B cell (primary cell): Measurements from ENCODE around the gene STX18. TPM values are rescaled to one million over a fixed set of nuclear protein-coding genes. Genes with fewer than 3 reads are reported as not detected.
A peak's percentile ranks its signal among the peaks of the same experiment; 100 is the strongest.

Experiments used
- ATAC-seq: fragments of 200-7000 bp; cut with Tn5 transposase; one replicate; pipeline ENCODE4 v1.10.0; 2021; ENCODE audit warnings: low read depth, mild to moderate bottlenecking, moderate number of reproducible peaks, moderate library complexity
- CTCF ChIA-PET: fragments of 350-600 bp; sonication (Branson Sonifier 250); formaldehyde crosslinking; loops from one replicate; lab custom pipeline; 2021; ENCODE audit warnings: antibody characterized with exemption, inconsistent platforms; lab: Charles Lee
- POLR2A ChIA-PET: fragments of 350-600 bp; sonication (Branson Sonifier 250); formaldehyde crosslinking; loops from one replicate; lab custom pipeline; 2021; ENCODE audit warnings: antibody characterized with exemption; lab: Charles Lee
- DNase-seq: peaks from one replicate; pipeline ENCODE4 v3.0.0; 2013
- H2AFZ ChIP-seq: 2 replicates; pipeline ENCODE4 v1.6.1; 2012; ENCODE audit warnings: mild to moderate bottlenecking, low read depth, low read length; ENCODE audit not compliant: insufficient read depth, poor library complexity, severe bottlenecking
- H3K27ac ChIP-seq, 2 donors: 1 replicate in 1 of 2; 2 replicates in 1 of 2; pipeline ENCODE4 v1.5.1; 2012 to 2013; ENCODE audit warnings: low read length in 2 of 2, mild to moderate bottlenecking in 2 of 2, moderate library complexity in 1 of 2
- H3K27me3 ChIP-seq, 4 experiments: fragments of 200-600 bp in 1 of 4; sonication (generic) in 1 of 4; replicated peaks in 1 of 4; 1 replicate in 2 of 4; 2 replicates in 2 of 4; pipeline versions ENCODE4 v1.6.1 to v1.7.0; 2013 to 2016; ENCODE audit warnings: low read length in 3 of 4, mild to moderate bottlenecking in 2 of 4, mixed read lengths in 1 of 4, moderate library complexity in 1 of 4; ENCODE audit not compliant: insufficient read depth in 4 of 4, control insufficient read depth in 3 of 4; ENCODE audit errors: control extremely low read depth in 1 of 4
- H3K36me3 ChIP-seq, 2 experiments: replicated peaks in 1 of 2; 1 replicate in 1 of 2; 2 replicates in 1 of 2; pipeline versions ENCODE4 v1.6.1 to v1.7.1; 2013; ENCODE audit warnings: low read length in 1 of 2; ENCODE audit not compliant: insufficient read depth in 2 of 2, control insufficient read depth in 1 of 2; ENCODE audit errors: control extremely low read depth in 1 of 2, extremely low read depth in 1 of 2
- H3K4me1 ChIP-seq, 2 donors: fragments of 200-600 bp in 1 of 2; sonication (generic) in 1 of 2; 1 replicate in 1 of 2; 2 replicates in 1 of 2; pipeline versions ENCODE4 v1.5.1 to v1.6.1; 2013 to 2017; ENCODE audit warnings: low read length in 2 of 2; ENCODE audit not compliant: control insufficient read depth in 2 of 2, insufficient read depth in 2 of 2
- H3K4me2 ChIP-seq: replicated peaks from 2 replicates; pipeline ENCODE3; 2012; ENCODE audit warnings: mild to moderate bottlenecking, low read depth, low read length; ENCODE audit not compliant: poor library complexity, severe bottlenecking
- H3K4me3 ChIP-seq, 5 experiments: fragments of 200-600 bp in 1 of 5; sonication (generic) in 1 of 5; 1 replicate in 3 of 5; 2 replicates in 2 of 5; pipeline versions ENCODE4 v1.5.1 to v1.7.0; 2011 to 2016; ENCODE audit warnings: low read length in 4 of 5, mild to moderate bottlenecking in 4 of 5, low read depth in 2 of 5, control low read depth in 1 of 5, moderate library complexity in 1 of 5; ENCODE audit not compliant: insufficient read depth in 1 of 5; ENCODE audit errors: control extremely low read depth in 1 of 5, extremely low read depth in 1 of 5
- H3K79me2 ChIP-seq: fragments of 200-600 bp; sonication (generic); one replicate; pipeline ENCODE4 v1.6.0; 2016; ENCODE audit warnings: low read length; ENCODE audit not compliant: control insufficient read depth, insufficient read depth
- H3K9ac ChIP-seq: fragments of 200-600 bp; sonication (generic); 2 replicates; pipeline ENCODE4 v1.6.1; 2017; ENCODE audit warnings: mild to moderate bottlenecking, low read length, moderate library complexity
- H3K9me3 ChIP-seq, 3 donors: one replicate each; pipeline versions ENCODE4 v1.6.1 to v1.7.1; 2013; ENCODE audit warnings: low read length in 2 of 3; ENCODE audit not compliant: control insufficient read depth in 2 of 3, insufficient read depth in 1 of 3; ENCODE audit errors: control extremely low read depth in 1 of 3
- H4K20me1 ChIP-seq: 2 replicates; pipeline ENCODE4 v1.6.0; 2012; ENCODE audit warnings: mild to moderate bottlenecking, low read length; ENCODE audit not compliant: insufficient read depth, control insufficient read depth, poor library complexity, severe bottlenecking
- H3K27ac Mint-ChIP-seq: one replicate; pipeline ENCODE4 v1.8.0; 2021; ENCODE audit warnings: mixed read lengths
- H3K27me3 Mint-ChIP-seq: one replicate; pipeline ENCODE4 v1.8.0; 2021; ENCODE audit warnings: mixed read lengths
- H3K4me1 Mint-ChIP-seq: one replicate; pipeline ENCODE4 v1.8.0; 2021; ENCODE audit warnings: mixed read lengths
- H3K4me3 Mint-ChIP-seq: one replicate; pipeline ENCODE4 v1.8.0; 2021; ENCODE audit warnings: mixed read lengths
- H3K9me3 Mint-ChIP-seq: one replicate; pipeline ENCODE4 v1.8.0; 2022; ENCODE audit warnings: mixed read lengths; ENCODE audit not compliant: insufficient read depth
- EZH2 ChIP-seq: IDR thresholded peaks from 2 replicates; pipeline ENCODE4 v1.6.1; 2012; ENCODE audit warnings: borderline replicate concordance, low read depth, mild to moderate bottlenecking, moderate library complexity, low read length; ENCODE audit not compliant: insufficient read depth, poor library complexity, severe bottlenecking
- WGBS: methylation state at CpG from one replicate; pipeline ENCODE4 v1.1.5; 2013; ENCODE audit warnings: missing lambda C conversion rate; ENCODE audit not compliant: insufficient coverage; 5-methylcytosine and 5-hydroxymethylcytosine counted together
- intact Hi-C: fragments of 100-400 bp; cut with micrococcal nuclease; formaldehyde crosslinking; loops from one replicate; pipeline ENCODE4 v1.10.0; 2022
- polyA plus RNA-seq: library from polyadenylated mRNA; depleted of rRNA; stranded (reverse); fragments of >200 nt; gene quantifications from 2 replicates; pipeline ENCODE4 v1.2.3, GENCODE V29; 2012
- total RNA-seq, 2 donors: library from RNA; stranded (reverse); fragments of 120-200 nt in 1 of 2; gene quantifications; 1 replicate in 1 of 2; 2 replicates in 1 of 2; pipeline versions ENCODE4 v1.2.3 to v1.2.4, GENCODE V29; 2013 to 2022
- TF ChIP-seq, protein P1 (sequence below): fragments of 200-600 bp; IDR thresholded peaks from one replicate; pipeline ENCODE4 v1.8.0; 2022; ENCODE audit warnings: antibody characterized with exemption, mild to moderate bottlenecking

Gene STX18
- total and polyA plus RNA-seq, 2 donors (not counting 1 experiment from before 2014, with no cell fraction given), result 20.3 to 33.6 TPM

DNA sequence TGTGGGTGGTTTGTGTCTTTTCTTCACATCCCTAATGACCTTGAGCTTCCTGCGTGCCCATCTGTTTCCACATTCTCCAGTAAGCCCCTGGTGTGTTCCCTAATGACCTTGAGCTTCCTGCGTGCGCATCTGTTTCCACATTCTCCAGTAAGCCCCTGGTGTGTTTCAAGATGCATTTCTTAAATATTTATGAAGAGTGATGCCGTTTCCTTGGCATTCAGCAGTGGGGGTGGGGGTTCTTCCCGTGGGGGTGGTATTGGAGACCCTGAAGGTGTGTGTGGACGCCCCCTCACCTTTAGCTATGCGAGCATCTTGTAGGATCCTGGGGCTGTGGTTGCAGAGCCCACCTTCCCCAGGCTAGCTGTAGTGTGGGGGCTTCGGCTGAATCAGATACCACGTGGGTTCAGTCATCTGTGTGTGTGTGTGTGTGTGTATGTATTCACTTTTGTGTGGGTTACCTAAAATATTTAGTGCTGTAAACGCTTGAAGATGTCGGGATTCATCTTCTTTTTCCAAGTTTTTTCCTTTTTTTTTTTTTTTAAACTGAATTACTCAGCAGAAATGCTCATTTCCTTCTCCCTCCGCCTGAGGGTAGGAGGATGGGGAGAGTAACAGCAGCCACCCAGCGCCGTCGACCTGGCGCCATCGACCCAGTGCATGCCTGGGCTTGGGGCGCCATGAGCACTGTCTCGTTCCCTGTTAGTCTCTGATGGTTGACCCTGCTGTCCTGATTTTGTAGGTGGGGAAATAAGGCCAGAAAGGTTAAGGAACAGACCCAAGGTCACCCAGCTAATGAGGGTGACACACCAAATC lies 145.0 kb downstream of the STX18 start:
- no peaks in the 10 kb centered on the region for H4K20me1 ChIP-seq
- no peak overlapping the region for H2AFZ ChIP-seq
- Mint-ChIP-seq H3K27ac (no peak overlapping the region), H3K4me1 (peaks cover 4% of the 10 kb centered on the region), H3K4me3 (no peak overlapping the region), H3K9me3 (no peaks in the 10 kb centered on the region), H3K27me3 (peaks cover 26% of the 10 kb centered on the region)
- H3K9ac ChIP-seq, result peak overlapping the region; percentile 29
- peaks cover 0 to 10% of the 10 kb centered on the region in 2 donors for H3K4me1 ChIP-seq
- peaks cover 0 to 16% (median 2%) of the 10 kb centered on the region in 4 experiments for H3K27me3 ChIP-seq
- TF ChIP-seq, protein P1, sequence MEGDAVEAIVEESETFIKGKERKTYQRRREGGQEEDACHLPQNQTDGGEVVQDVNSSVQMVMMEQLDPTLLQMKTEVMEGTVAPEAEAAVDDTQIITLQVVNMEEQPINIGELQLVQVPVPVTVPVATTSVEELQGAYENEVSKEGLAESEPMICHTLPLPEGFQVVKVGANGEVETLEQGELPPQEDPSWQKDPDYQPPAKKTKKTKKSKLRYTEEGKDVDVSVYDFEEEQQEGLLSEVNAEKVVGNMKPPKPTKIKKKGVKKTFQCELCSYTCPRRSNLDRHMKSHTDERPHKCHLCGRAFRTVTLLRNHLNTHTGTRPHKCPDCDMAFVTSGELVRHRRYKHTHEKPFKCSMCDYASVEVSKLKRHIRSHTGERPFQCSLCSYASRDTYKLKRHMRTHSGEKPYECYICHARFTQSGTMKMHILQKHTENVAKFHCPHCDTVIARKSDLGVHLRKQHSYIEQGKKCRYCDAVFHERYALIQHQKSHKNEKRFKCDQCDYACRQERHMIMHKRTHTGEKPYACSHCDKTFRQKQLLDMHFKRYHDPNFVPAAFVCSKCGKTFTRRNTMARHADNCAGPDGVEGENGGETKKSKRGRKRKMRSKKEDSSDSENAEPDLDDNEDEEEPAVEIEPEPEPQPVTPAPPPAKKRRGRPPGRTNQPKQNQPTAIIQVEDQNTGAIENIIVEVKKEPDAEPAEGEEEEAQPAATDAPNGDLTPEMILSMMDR, result no peak
- TF ChIP-seq EZH2, result no peak
- POLR2A ChIA-PET, result no interaction called here
- H3K9me3 ChIP-seq, result peaks cover 0 to 12% (median 0%) of the 10 kb centered on the region in 3 donors
- 63% methylated on average over 13 of the region's 19 CpGs for WGBS
- no peak overlapping the region for H3K4me2 ChIP-seq
- no peak for ATAC-seq
- H3K36me3 ChIP-seq, result no peaks in the 10 kb centered on the region
- DNase-seq, result no peak
- H3K79me2 ChIP-seq, result no peaks in the 10 kb centered on the region
- CTCF ChIA-PET, result no interaction called here
- intact Hi-C loops, result no loop called here
- no peak overlapping the region for H3K27ac ChIP-seq
- no peak overlapping the region for H3K4me3 ChIP-seq
